ENCODE data around the gene ITGA11. TPM values are rescaled to one million over a fixed set of nuclear protein-coding genes. Genes with fewer than 3 reads are reported as not detected.

The ITGA11 gene
- total RNA-seq, 4 donors from 2014 or later, result 0.83 to 3.6 (median 2.0) TPM

DNA sequence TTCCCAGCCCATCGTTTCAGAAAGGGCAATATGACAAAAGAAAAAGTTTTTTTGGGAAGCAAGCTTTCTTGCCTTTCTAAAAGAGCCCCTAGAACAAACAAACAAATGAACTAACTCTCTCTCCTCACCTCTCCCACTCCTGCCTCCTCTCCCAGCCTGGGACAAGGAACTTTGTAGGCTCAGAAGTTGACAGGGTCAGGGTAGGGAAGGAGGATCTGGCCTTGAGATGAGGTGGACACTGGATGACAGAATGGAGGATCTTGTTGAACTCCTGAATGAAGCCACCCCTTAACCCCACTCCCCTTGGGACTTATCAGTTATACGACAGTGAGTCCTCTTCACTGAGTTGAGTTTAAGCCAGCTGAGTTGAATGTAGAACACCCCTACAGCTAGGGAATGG is 1.6 kb upstream of the ITGA11 start:
- peaks cover 41% of the 10 kb centered on the region for H3K27me3 ChIP-seq
- no peak for DNase-seq (ENCODE audit: low spot score in 2 of 2)
- 58% methylated on average over 2 of the region's 2 CpGs for WGBS

DNA sequence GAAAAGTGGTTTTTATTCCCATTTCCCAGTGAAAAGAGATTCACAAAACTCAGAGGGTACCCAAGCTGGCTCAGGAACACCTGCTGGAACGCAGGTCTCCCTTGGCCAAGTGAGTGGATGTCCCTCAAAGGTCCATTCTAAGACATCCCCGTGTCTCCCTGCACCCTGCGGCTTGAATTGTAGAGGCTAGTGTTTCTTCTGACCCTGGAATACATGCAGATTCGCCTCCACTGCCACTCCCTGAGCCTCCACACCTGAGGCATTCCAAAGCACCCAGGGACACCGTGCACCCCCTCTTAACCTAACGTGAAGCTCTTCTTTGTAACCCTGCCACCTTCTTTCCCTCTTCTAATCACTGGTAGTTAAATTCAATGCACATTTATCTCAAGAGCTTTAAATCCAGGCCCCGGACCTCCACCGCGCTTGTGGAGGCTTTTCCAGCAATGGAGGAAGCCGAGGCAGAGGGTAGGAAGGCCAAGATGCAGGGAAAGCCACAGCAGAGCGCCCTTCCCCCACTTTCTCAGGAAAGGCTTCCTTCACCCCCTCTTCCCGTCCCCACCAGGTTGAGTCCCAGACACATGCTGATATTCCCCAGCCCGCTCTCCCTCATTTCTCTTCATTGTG is 590 bp upstream of the ITGA11 start:
- 76% methylated on average over 13 of the region's 13 CpGs for WGBS
- Histone ChIP-seq H3K27me3 (peaks cover 41% of the 10 kb centered on the region), H3K9me3 (no peaks in the 10 kb centered on the region), H3K27ac (no peak overlapping the region), H3K36me3 (no peaks in the 10 kb centered on the region), H3K4me1 (peaks cover 17% of the 10 kb centered on the region), H3K4me3 (peak overlapping the region; percentile 45)
- DNase-seq (ENCODE audit: low spot score in 2 of 2), result no peak
- no peak for TF ChIP-seq POLR2AphosphoS5 (IDR thresholded peaks at IDR 0.05)
- no peak for TF ChIP-seq EP300 (IDR thresholded peaks at IDR 0.05)
- no peak for TF ChIP-seq POLR2A (IDR thresholded peaks at IDR 0.05)
- TF ChIP-seq, protein P1, sequence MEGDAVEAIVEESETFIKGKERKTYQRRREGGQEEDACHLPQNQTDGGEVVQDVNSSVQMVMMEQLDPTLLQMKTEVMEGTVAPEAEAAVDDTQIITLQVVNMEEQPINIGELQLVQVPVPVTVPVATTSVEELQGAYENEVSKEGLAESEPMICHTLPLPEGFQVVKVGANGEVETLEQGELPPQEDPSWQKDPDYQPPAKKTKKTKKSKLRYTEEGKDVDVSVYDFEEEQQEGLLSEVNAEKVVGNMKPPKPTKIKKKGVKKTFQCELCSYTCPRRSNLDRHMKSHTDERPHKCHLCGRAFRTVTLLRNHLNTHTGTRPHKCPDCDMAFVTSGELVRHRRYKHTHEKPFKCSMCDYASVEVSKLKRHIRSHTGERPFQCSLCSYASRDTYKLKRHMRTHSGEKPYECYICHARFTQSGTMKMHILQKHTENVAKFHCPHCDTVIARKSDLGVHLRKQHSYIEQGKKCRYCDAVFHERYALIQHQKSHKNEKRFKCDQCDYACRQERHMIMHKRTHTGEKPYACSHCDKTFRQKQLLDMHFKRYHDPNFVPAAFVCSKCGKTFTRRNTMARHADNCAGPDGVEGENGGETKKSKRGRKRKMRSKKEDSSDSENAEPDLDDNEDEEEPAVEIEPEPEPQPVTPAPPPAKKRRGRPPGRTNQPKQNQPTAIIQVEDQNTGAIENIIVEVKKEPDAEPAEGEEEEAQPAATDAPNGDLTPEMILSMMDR (IDR thresholded peaks at IDR 0.05), result no peak

More for the DNA sequence above, 1.6 kb upstream of the ITGA11 start:
- Histone ChIP-seq H3K4me1 (peaks cover 17% of the 10 kb centered on the region), H3K36me3 (no peaks in the 10 kb centered on the region), H3K9me3 (no peaks in the 10 kb centered on the region), H3K27ac (no peak overlapping the region), H3K4me3 (no peak overlapping the region)
- no peak for TF ChIP-seq EP300 (IDR thresholded peaks at IDR 0.05)
- TF ChIP-seq POLR2AphosphoS5 (IDR thresholded peaks at IDR 0.05), result no peak
- TF ChIP-seq, protein P1 (IDR thresholded peaks at IDR 0.05), result no peak
- TF ChIP-seq POLR2A (IDR thresholded peaks at IDR 0.05), result no peak

DNA sequence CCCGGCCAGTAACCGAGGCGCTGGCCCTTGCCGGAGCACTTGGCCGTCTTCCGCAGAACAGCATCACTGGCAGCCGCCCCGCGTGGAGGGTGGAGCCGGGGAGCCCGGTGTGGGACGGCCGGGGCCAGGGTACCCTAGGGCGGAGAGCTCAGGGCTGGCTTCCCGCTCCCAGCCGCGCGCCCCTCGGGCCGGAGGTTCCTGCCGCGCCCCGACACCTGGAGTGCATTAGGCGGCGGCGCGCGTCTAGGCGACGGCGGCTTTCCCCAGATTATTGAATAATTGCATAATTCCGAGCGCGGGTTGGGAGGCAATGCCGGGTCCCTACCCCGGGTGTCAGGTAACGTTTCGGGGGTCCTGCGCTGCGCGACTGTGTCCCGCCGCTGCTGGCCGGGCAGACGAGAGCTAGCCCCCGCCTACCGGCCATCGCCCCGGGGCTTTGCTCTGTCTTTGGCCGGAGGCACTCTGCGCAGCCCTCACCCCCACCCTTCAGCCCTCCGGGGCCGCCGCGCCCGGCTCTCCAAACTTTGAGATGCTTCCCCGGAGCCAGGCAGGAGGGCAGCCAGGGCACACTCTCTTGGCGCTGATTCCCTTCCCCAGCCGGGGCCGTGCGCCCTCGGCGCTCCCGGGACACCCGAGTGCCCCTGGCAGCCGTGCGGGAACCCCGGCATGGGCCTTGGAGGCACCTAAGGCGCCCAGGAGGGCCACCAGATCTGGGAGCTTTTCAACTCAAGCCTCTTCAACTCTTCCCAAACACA is 749 bp downstream of the ITGA11 start:
- H3K4me1 ChIP-seq, result peaks cover 17% of the 10 kb centered on the region
- 3% methylated on average over 28 of the region's 69 CpGs for WGBS
- H3K27me3 ChIP-seq, result peaks cover 37% of the 10 kb centered on the region
- peak overlapping the region; percentile 45 for H3K4me3 ChIP-seq
- no peaks in the 10 kb centered on the region for H3K9me3 ChIP-seq
- DNase-seq (ENCODE audit: low spot score in 2 of 2), result no peak
- TF ChIP-seq POLR2A (IDR thresholded peaks at IDR 0.05), result no peak
- TF ChIP-seq, protein P1 (IDR thresholded peaks at IDR 0.05), result no peak
- no peak for TF ChIP-seq POLR2AphosphoS5 (IDR thresholded peaks at IDR 0.05)
- no peak for TF ChIP-seq EP300 (IDR thresholded peaks at IDR 0.05)
- no peaks in the 10 kb centered on the region for H3K36me3 ChIP-seq
- H3K27ac ChIP-seq, result peak overlapping the region; percentile 62

DNA sequence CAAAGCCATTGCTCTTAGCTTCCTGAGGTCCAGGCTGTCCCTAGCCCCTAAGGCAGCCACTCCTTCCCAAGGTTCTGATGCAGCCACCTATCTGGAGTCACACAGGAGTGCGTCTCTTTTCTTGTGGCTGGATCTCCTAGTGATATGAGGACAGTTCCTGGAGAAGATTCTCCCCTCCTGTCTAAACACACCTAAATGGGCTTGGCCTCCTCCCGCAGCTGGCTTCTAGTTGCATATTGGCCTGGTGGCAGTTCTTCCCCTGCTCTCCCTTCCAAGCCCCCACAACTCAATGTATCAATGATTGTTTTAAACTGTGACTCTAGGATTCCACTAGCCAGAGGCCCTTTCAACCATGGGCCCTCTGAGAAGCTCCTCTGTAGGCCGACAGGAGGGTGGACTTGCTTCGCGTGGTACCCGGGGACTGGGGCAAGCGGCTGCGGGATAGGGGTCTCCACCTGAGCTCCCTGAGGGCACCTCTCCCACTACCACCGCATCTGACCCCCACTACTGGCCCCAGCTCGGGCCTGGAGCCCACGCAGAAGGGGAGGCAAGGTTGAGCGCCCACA is 1.4 kb downstream of the ITGA11 start:
- WGBS, result 79% methylated on average over 5 of the region's 12 CpGs
- peak overlapping the region; percentile 45 for H3K4me3 ChIP-seq
- peak in 1 of 2 donors; percentile 44 for DNase-seq (ENCODE audit: low spot score in 2 of 2)
- peaks cover 17% of the 10 kb centered on the region for H3K4me1 ChIP-seq
- no peak for TF ChIP-seq EP300 (IDR thresholded peaks at IDR 0.05)
- TF ChIP-seq, protein P1 (IDR thresholded peaks at IDR 0.05), result no peak
- peaks cover 37% of the 10 kb centered on the region for H3K27me3 ChIP-seq
- H3K36me3 ChIP-seq, result no peaks in the 10 kb centered on the region
- no peaks in the 10 kb centered on the region for H3K9me3 ChIP-seq
- peak overlapping the region; percentile 62 for H3K27ac ChIP-seq

Measured in suprapubic skin (tissue), 4 donors.